Endodermal cell (in vitro differentiated cells): ENCODE results near the gene TMEM150A. TPM values are rescaled to one million over a fixed set of nuclear protein-coding genes. Genes with fewer than 3 reads are reported as not detected.

Experiments used
- DNase-seq: peaks from one replicate; pipeline ENCODE4 v3.0.0-alpha.2; 2017
- H3K27ac ChIP-seq: 2 replicates; pipeline ENCODE4 v1.5.1; 2013; ENCODE audit warnings: mild to moderate bottlenecking, low read depth, low read length, moderate library complexity
- H3K27me3 ChIP-seq: 2 replicates; pipeline ENCODE4 v1.6.1; 2013; ENCODE audit warnings: mild to moderate bottlenecking, low read length, moderate library complexity; ENCODE audit not compliant: insufficient read depth, control insufficient read depth, poor library complexity, severe bottlenecking
- H3K36me3 ChIP-seq: 2 replicates; pipeline ENCODE4 v1.7.0; 2013; ENCODE audit warnings: mild to moderate bottlenecking, low read length, moderate library complexity; ENCODE audit not compliant: control insufficient read depth, insufficient read depth
- H3K4me1 ChIP-seq: one replicate; pipeline ENCODE4 v1.7.0; 2013; ENCODE audit warnings: low read length; ENCODE audit not compliant: control insufficient read depth, insufficient read depth
- H3K4me3 ChIP-seq: 2 replicates; pipeline ENCODE4 v1.5.1; 2013; ENCODE audit warnings: mild to moderate bottlenecking, low read length, moderate library complexity
- H3K9ac ChIP-seq: 2 replicates; pipeline ENCODE4 v1.6.1; 2013; ENCODE audit warnings: mild to moderate bottlenecking, low read length, moderate library complexity; ENCODE audit not compliant: poor library complexity, severe bottlenecking; ENCODE audit errors: extremely low read depth
- H3K9me3 ChIP-seq: 2 replicates; pipeline ENCODE4 v1.6.1; 2013; ENCODE audit warnings: mild to moderate bottlenecking, low read length, moderate library complexity; ENCODE audit not compliant: control insufficient read depth
- H3K27ac Mint-ChIP-seq: 2 replicates; pipeline ENCODE4 v1.8.0; 2020; ENCODE audit warnings: mixed read lengths
- H3K27me3 Mint-ChIP-seq: 2 replicates; pipeline ENCODE4 v1.8.0; 2021; ENCODE audit warnings: mild to moderate bottlenecking, mixed read lengths; ENCODE audit not compliant: insufficient read depth
- H3K36me3 Mint-ChIP-seq: 2 replicates; pipeline ENCODE4 v1.8.0; 2020; ENCODE audit warnings: low read depth, mixed read lengths
- H3K4me1 Mint-ChIP-seq: 2 replicates; pipeline ENCODE4 v1.8.0; 2020; ENCODE audit warnings: mixed read lengths
- H3K4me3 Mint-ChIP-seq: 2 replicates; pipeline ENCODE4 v1.8.0; 2020; ENCODE audit warnings: mild to moderate bottlenecking, moderate library complexity, mixed read lengths
- H3K9me3 Mint-ChIP-seq: 2 replicates; pipeline ENCODE4 v1.8.0; 2020; ENCODE audit warnings: mild to moderate bottlenecking, mixed read lengths
- CTCF ChIP-seq: fragments of 200-600 bp; sonication (generic); conservative IDR thresholded peaks from 2 replicates; pipeline ENCODE4 v1.5.0; 2021; ENCODE audit warnings: antibody characterized with exemption, mild to moderate bottlenecking
- WGBS, 2 experiments: methylation state at CpG; one replicate each; pipeline versions ENCODE4 v1.1.5 to v1.1.7; 2013; ENCODE audit warnings: missing lambda C conversion rate in 2 of 2, mixed read lengths in 1 of 2; ENCODE audit not compliant: insufficient coverage in 1 of 2, insufficient read length in 1 of 2; 5-methylcytosine and 5-hydroxymethylcytosine counted together
- total RNA-seq, 2 donors: library from RNA; stranded (reverse); fragmentation: NEBNext Ultra II Directional in 1 of 2; extraction: Animal tissue kit (Norgen Biotek cat#: 25700) in 1 of 2; gene quantifications; 2 replicates in 1 of 2; 3 replicates in 1 of 2; pipeline ENCODE4 v1.2.1, GENCODE V29; 2021

The TMEM150A gene
- total RNA-seq, 2 donors from 2014 or later, result 23.8 to 32.2 TPM

- no peak for TF ChIP-seq CTCF
- peak overlapping the region; percentile 66 for H3K9ac ChIP-seq
- peak overlapping the region; percentile 91 for H3K27ac Mint-ChIP-seq
- no peak for DNase-seq
- no peaks in the 10 kb centered on the region for H3K9me3 Mint-ChIP-seq
- peaks cover 2% of the 10 kb centered on the region for H3K27me3 Mint-ChIP-seq
- no peaks in the 10 kb centered on the region for H3K9me3 ChIP-seq
- peak overlapping the region; percentile 92 for H3K27ac ChIP-seq
- H3K4me1 Mint-ChIP-seq, result peaks cover 51% of the 10 kb centered on the region
- H3K4me1 ChIP-seq, result peaks cover 16% of the 10 kb centered on the region
- 83 to 87% methylated on average over 1 to 3 of the region's 3 CpGs for WGBS, 2 experiments
- H3K27me3 ChIP-seq, result no peaks in the 10 kb centered on the region
- peaks cover 38% of the 10 kb centered on the region for H3K36me3 ChIP-seq
- H3K36me3 Mint-ChIP-seq, result peaks cover 23% of the 10 kb centered on the region
- H3K4me3 Mint-ChIP-seq, result peak overlapping the region; percentile 85
- H3K4me3 ChIP-seq, result peak overlapping the region; percentile 87
Observed at GRCh38 chr2:85580206-85580605, 22.3 kb downstream of the TMEM150A start.

GRCh38 chr2:85579266-85579935 is 23.1 kb downstream of the TMEM150A start:
- Mint-ChIP-seq H3K36me3 (peaks cover 23% of the 10 kb centered on the region), H3K4me1 (peaks cover 46% of the 10 kb centered on the region), H3K4me3 (peak overlapping the region; percentile 85), H3K9me3 (no peaks in the 10 kb centered on the region), H3K27ac (peak overlapping the region; percentile 91), H3K27me3 (peaks cover 2% of the 10 kb centered on the region)
- peaks cover 16% of the 10 kb centered on the region for H3K4me1 ChIP-seq
- H3K9ac ChIP-seq, result peak overlapping the region; percentile 66
- H3K27ac ChIP-seq, result peak overlapping the region; percentile 92
- peaks cover 38% of the 10 kb centered on the region for H3K36me3 ChIP-seq
- no peaks in the 10 kb centered on the region for H3K27me3 ChIP-seq
- peak; percentile 96 for DNase-seq
- no peaks in the 10 kb centered on the region for H3K9me3 ChIP-seq
- WGBS, 2 experiments, result 0 to 7% methylated on average over 2 to 6 of the region's 6 CpGs
- no peak for TF ChIP-seq CTCF
- peak overlapping the region; percentile 87 for H3K4me3 ChIP-seq

- Histone ChIP-seq H3K9ac (peak overlapping the region; percentile 66), H3K9me3 (no peaks in the 10 kb centered on the region), H3K27me3 (no peaks in the 10 kb centered on the region), H3K4me3 (peak overlapping the region; percentile 87), H3K36me3 (peaks cover 33% of the 10 kb centered on the region), H3K27ac (peak overlapping the region; percentile 92), H3K4me1 (peaks cover 16% of the 10 kb centered on the region)
- WGBS, 2 experiments, result 40 to 72% methylated on average over 8 to 19 of the region's 19 CpGs
- peak overlapping the region; percentile 91 for H3K27ac Mint-ChIP-seq
- no peaks in the 10 kb centered on the region for H3K9me3 Mint-ChIP-seq
- H3K4me1 Mint-ChIP-seq, result peaks cover 46% of the 10 kb centered on the region
- no peak for TF ChIP-seq CTCF
- DNase-seq, result peak; percentile 73
- H3K4me3 Mint-ChIP-seq, result peak overlapping the region; percentile 85
- H3K27me3 Mint-ChIP-seq, result peaks cover under 1% of the 10 kb centered on the region
- H3K36me3 Mint-ChIP-seq, result peaks cover 17% of the 10 kb centered on the region
Observed at GRCh38 chr2:85578243-85579180, 24.0 kb downstream of the TMEM150A start.
